ENCODE data around the gene SMC6. TPM values are rescaled to one million over a fixed set of nuclear protein-coding genes. Genes with fewer than 3 reads are reported as not detected.

The SMC6 gene
- total and polyA plus RNA-seq, 7 experiments from 2014 or later: 7.9 to 35.6 (median 12.4) TPM

DNA sequence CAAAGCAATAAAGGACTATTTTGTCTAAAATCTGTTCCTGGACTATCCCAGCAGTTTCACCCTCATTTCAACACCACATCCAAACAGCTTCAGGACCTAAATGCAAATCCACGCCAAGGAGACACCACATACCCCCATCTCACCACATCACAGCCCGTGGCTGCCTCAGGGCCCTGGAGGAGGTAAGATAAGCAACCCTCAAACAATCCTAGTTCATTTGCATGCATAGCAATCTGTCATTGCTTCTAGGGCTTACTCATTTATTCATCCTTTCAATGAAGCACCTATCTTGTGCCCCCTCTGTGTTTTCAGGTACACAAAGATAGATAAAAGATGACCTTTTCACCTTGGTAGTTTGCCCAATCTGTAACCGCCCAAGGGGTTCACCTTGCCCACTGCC lies 126.6 kb downstream of the SMC6 start:
- H3K4me1 Mint-ChIP-seq: peaks cover 0 to 2% (median 0%) of the 10 kb centered on the region in 7 donors
- no peaks in the 10 kb centered on the region for H3K27me3 ChIP-seq (ENCODE audit: control insufficient read depth in 2 of 2, insufficient read depth in 2 of 2, low read length in 2 of 2)
- H3K4me3 Mint-ChIP-seq: no peak overlapping the region
- no peaks in the 10 kb centered on the region for H3K36me3 Mint-ChIP-seq
- H3K27ac ChIP-seq (ENCODE audit: low read depth, low read length): no peak overlapping the region
- no peaks in the 10 kb centered on the region for H3K4me1 ChIP-seq (ENCODE audit: control insufficient read depth in 2 of 2, insufficient read depth in 2 of 2, low read length in 2 of 2)
- ChIA-PET POLR2A (no interaction called here), CTCF (no interaction called here)
- H3K4me3 ChIP-seq (ENCODE audit: low read length): no peak overlapping the region
- no peak for ATAC-seq
- no peak for DNase-seq
- peaks cover 0 to 12% (median 4%) of the 10 kb centered on the region in 5 donors for H3K27me3 Mint-ChIP-seq
- peaks cover 0 to 2% (median 0%) of the 10 kb centered on the region in 11 donors for H3K9me3 Mint-ChIP-seq
- H3K36me3 ChIP-seq (ENCODE audit: control insufficient read depth in 2 of 3, insufficient read depth in 3 of 3, low read length in 3 of 3): no peaks in the 10 kb centered on the region
- H3K27ac Mint-ChIP-seq: no peak overlapping the region
- intact Hi-C loops (cut with micrococcal nuclease): no loop called here
- no peaks in the 10 kb centered on the region for H3K9me3 ChIP-seq (ENCODE audit: control insufficient read depth in 2 of 3, low read length in 3 of 3)

DNA sequence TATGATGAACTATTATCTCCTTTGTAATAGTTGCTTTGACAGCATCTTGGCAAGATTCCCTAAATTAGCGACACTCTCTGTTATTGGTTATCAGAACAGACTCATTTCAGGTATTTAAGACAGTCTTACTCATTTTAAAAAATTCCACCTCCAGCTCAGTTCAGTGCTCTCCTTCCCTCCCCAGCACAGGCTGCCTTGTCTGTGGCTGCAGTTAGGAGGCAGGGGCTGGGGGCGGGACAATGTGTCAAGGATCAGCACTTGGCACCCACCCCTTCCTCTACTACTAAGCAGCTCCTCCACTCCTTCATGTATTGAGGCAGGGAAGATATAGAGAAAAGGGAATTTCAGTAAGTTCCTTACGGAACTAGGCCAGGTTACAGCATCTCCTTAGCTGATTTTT lies 128.2 kb downstream of the SMC6 start:
- ChIA-PET CTCF (no interaction called here), POLR2A (no interaction called here)
- H3K4me1 ChIP-seq (ENCODE audit: control insufficient read depth in 2 of 2, insufficient read depth in 2 of 2, low read length in 2 of 2): no peaks in the 10 kb centered on the region
- H3K27ac ChIP-seq (ENCODE audit: low read depth, low read length): no peak overlapping the region
- Mint-ChIP-seq H3K9me3 (peaks cover 0 to 2% (median 0%) of the 10 kb centered on the region in 11 donors), H3K4me1 (peaks cover 0 to 2% (median 0%) of the 10 kb centered on the region in 7 donors), H3K36me3 (no peaks in the 10 kb centered on the region), H3K27me3 (peaks cover 4 to 22% (median 15%) of the 10 kb centered on the region in 5 donors), H3K4me3 (no peak overlapping the region), H3K27ac (no peak overlapping the region)
- no peak for DNase-seq
- H3K4me3 ChIP-seq (ENCODE audit: low read length): no peak overlapping the region
- H3K9me3 ChIP-seq (ENCODE audit: control insufficient read depth in 2 of 3, low read length in 3 of 3): no peaks in the 10 kb centered on the region
- no peak for ATAC-seq
- no peaks in the 10 kb centered on the region for H3K36me3 ChIP-seq (ENCODE audit: control insufficient read depth in 2 of 3, insufficient read depth in 3 of 3, low read length in 3 of 3)
- no peaks in the 10 kb centered on the region for H3K27me3 ChIP-seq (ENCODE audit: control insufficient read depth in 2 of 2, insufficient read depth in 2 of 2, low read length in 2 of 2)
- intact Hi-C loops (cut with micrococcal nuclease): no loop called here

DNA sequence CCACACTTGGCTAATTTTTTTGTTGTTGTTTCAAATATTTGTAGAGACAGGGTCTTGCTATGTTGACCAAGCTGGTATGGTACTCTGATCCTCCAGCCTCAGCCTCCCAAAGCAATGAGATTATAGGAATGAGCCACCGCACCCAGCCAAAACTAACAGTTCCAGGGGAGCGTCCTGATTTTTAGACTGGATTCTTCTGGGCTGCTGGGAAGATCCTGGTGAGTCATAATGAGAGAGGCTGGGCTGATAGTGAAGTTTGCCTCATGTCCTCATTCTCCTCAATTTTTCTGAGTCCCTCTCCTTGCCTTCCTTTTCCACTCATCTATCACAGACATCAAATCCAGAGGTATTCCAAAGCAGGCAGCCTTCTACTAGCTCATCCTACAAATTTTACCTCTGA lies 131.8 kb downstream of the SMC6 start:
- Mint-ChIP-seq H3K9me3 (peaks cover 0 to 3% (median 0%) of the 10 kb centered on the region in 11 donors), H3K27ac (no peak overlapping the region), H3K4me3 (no peak overlapping the region), H3K27me3 (peaks cover 4 to 28% (median 15%) of the 10 kb centered on the region in 5 donors), H3K36me3 (no peaks in the 10 kb centered on the region), H3K4me1 (no peaks in the 10 kb centered on the region)
- Histone ChIP-seq H3K27me3 (ENCODE audit: control insufficient read depth in 2 of 2, insufficient read depth in 2 of 2, low read length in 2 of 2) (no peaks in the 10 kb centered on the region), H3K27ac (ENCODE audit: low read depth, low read length) (no peak overlapping the region), H3K36me3 (ENCODE audit: control insufficient read depth in 2 of 3, insufficient read depth in 3 of 3, low read length in 3 of 3) (no peaks in the 10 kb centered on the region), H3K4me1 (ENCODE audit: control insufficient read depth in 2 of 2, insufficient read depth in 2 of 2, low read length in 2 of 2) (no peaks in the 10 kb centered on the region), H3K9me3 (ENCODE audit: control insufficient read depth in 2 of 3, low read length in 3 of 3) (no peaks in the 10 kb centered on the region), H3K4me3 (ENCODE audit: low read length) (no peak overlapping the region)
- POLR2A ChIA-PET: no interaction called here
- ATAC-seq (no peak), DNase-seq (no peak)
- intact Hi-C loops (cut with micrococcal nuclease): no loop called here
- CTCF ChIA-PET: no interaction called here

DNA sequence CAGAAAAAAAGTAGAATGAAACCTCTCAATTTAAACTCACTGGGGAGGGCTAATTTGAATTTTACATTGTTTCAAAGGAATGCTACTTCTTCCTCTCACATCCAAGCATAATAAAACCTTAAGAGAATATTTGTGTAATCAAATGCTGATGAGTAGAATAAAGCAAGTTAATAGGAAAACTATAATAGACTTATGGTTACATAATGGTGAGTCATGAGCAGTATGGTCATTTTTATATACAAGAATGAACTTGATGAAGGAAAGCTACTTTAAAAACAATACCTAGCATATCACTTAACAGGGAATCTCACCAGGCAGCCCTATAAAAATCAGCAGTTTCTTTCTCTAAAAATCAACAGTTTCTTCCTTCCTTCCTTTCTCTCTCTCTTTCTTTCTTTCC lies 132.8 kb downstream of the SMC6 start:
- CTCF ChIA-PET: no interaction called here
- peaks cover 4 to 34% (median 15%) of the 10 kb centered on the region in 5 donors for H3K27me3 Mint-ChIP-seq

DNA sequence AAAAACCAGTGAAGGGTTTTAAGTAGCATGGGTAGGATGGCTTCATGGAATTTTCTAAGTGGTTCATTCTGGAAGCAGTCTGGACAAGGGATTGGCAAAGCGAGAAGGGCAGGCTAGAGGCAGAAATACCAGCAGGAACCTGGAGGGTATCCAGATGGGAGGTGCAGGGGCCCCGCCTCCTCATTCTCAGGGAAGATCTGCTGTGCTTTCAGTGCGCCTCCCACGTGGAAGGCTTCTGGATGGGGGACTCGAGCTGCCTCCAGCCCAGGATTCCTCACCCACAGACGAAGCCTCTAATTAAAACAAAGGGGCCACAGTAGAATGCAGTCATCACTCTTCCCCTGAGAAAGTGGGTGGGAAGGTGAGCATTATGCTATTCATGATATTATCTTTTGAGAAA lies 133.3 kb downstream of the SMC6 start:
- no peak overlapping the region for H3K27ac Mint-ChIP-seq
- ATAC-seq (no peak), DNase-seq (no peak)
- H3K4me3 ChIP-seq (ENCODE audit: low read length): no peak overlapping the region
- POLR2A ChIA-PET: no interaction called here
- H3K4me1 ChIP-seq (ENCODE audit: control insufficient read depth in 2 of 2, insufficient read depth in 2 of 2, low read length in 2 of 2): no peaks in the 10 kb centered on the region
- H3K27ac ChIP-seq (ENCODE audit: low read depth, low read length): no peak overlapping the region
- no peaks in the 10 kb centered on the region for H3K9me3 ChIP-seq (ENCODE audit: control insufficient read depth in 2 of 3, low read length in 3 of 3)
- H3K36me3 Mint-ChIP-seq: no peaks in the 10 kb centered on the region
- intact Hi-C loops (cut with micrococcal nuclease): no loop called here
- H3K4me1 Mint-ChIP-seq: no peaks in the 10 kb centered on the region
- CTCF ChIA-PET: no interaction called here
- H3K4me3 Mint-ChIP-seq: no peak overlapping the region
- peaks cover 0 to 3% (median 0%) of the 10 kb centered on the region in 11 donors for H3K9me3 Mint-ChIP-seq
- H3K27me3 ChIP-seq (ENCODE audit: control insufficient read depth in 2 of 2, insufficient read depth in 2 of 2, low read length in 2 of 2): no peaks in the 10 kb centered on the region
- H3K27me3 Mint-ChIP-seq: peaks cover 4 to 40% (median 15%) of the 10 kb centered on the region in 5 donors
- H3K36me3 ChIP-seq (ENCODE audit: control insufficient read depth in 2 of 3, insufficient read depth in 3 of 3, low read length in 3 of 3): no peaks in the 10 kb centered on the region

More for the DNA sequence above, 132.8 kb downstream of the SMC6 start:
- no peaks in the 10 kb centered on the region for H3K4me1 ChIP-seq (ENCODE audit: control insufficient read depth in 2 of 2, insufficient read depth in 2 of 2, low read length in 2 of 2)
- DNase-seq (no peak), ATAC-seq (no peak)
- H3K4me3 ChIP-seq (ENCODE audit: low read length): no peak overlapping the region
- no peak overlapping the region for H3K27ac ChIP-seq (ENCODE audit: low read depth, low read length)
- no peaks in the 10 kb centered on the region for H3K27me3 ChIP-seq (ENCODE audit: control insufficient read depth in 2 of 2, insufficient read depth in 2 of 2, low read length in 2 of 2)
- Mint-ChIP-seq H3K4me3 (no peak overlapping the region), H3K9me3 (peaks cover 0 to 3% (median 0%) of the 10 kb centered on the region in 11 donors), H3K27ac (no peak overlapping the region), H3K36me3 (no peaks in the 10 kb centered on the region), H3K4me1 (no peaks in the 10 kb centered on the region)
- intact Hi-C loops (cut with micrococcal nuclease): no loop called here
- POLR2A ChIA-PET: no interaction called here
- no peaks in the 10 kb centered on the region for H3K36me3 ChIP-seq (ENCODE audit: control insufficient read depth in 2 of 3, insufficient read depth in 3 of 3, low read length in 3 of 3)
- H3K9me3 ChIP-seq (ENCODE audit: control insufficient read depth in 2 of 3, low read length in 3 of 3): no peaks in the 10 kb centered on the region

DNA sequence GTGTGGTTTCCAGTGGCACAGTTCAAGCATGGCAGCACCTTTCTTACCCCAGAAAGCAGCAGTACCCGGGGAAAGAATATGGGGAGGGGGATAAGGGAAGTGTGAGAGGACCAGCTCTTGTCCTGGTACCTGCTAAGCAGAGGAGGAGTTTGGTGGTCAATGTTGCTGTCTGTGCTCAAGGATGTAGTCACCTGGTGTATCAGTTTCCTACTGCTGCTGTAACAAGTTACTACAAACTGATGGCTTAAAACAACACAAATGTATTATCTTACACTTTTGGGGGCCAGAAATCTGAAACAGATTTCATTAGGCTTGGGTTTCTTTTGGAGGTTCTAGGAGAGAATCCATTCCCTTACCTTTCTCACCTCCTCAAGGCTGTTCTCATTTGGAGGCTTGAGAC lies 135.7 kb downstream of the SMC6 start:
- Mint-ChIP-seq H3K4me3 (no peak overlapping the region), H3K27me3 (peaks cover 7 to 46% (median 25%) of the 10 kb centered on the region in 5 donors), H3K27ac (no peak overlapping the region), H3K9me3 (peaks cover 0 to 3% (median 0%) of the 10 kb centered on the region in 11 donors), H3K36me3 (no peaks in the 10 kb centered on the region), H3K4me1 (no peaks in the 10 kb centered on the region)
- H3K4me1 ChIP-seq (ENCODE audit: control insufficient read depth in 2 of 2, insufficient read depth in 2 of 2, low read length in 2 of 2): no peaks in the 10 kb centered on the region
- ATAC-seq (no peak), DNase-seq (no peak)
- H3K36me3 ChIP-seq (ENCODE audit: control insufficient read depth in 2 of 3, insufficient read depth in 3 of 3, low read length in 3 of 3): no peaks in the 10 kb centered on the region
- no peak overlapping the region for H3K27ac ChIP-seq (ENCODE audit: low read depth, low read length)
- ChIA-PET CTCF (no interaction called here), POLR2A (no interaction called here)
- H3K4me3 ChIP-seq (ENCODE audit: low read length): no peak overlapping the region
- H3K27me3 ChIP-seq (ENCODE audit: control insufficient read depth in 2 of 2, insufficient read depth in 2 of 2, low read length in 2 of 2): no peaks in the 10 kb centered on the region
- intact Hi-C loops (cut with micrococcal nuclease): no loop called here
- H3K9me3 ChIP-seq (ENCODE audit: control insufficient read depth in 2 of 3, low read length in 3 of 3): no peaks in the 10 kb centered on the region

DNA sequence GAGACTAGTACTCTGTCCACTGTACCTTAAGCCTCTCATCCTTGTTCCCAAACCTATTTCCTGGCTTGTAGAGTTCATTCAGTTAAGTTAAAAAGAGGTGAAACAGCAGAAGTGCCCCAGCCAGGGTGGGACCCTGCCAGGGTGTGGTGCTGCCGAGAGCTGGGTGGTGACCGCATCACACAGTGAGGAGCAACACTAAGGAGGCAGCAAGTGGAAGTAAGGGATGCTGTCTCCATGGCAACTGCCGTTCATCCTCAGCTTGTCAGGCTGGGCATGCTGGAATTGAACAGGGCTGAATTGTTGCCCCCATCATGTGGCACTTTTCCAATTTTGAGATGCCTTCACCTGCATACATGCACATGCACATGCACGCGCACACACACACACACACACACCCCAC lies 136.1 kb downstream of the SMC6 start:
- H3K4me3 Mint-ChIP-seq: no peak overlapping the region
- no peaks in the 10 kb centered on the region for H3K4me1 Mint-ChIP-seq
- H3K4me3 ChIP-seq (ENCODE audit: low read length): no peak overlapping the region
- DNase-seq: no peak
- ChIA-PET CTCF (no interaction called here), POLR2A (no interaction called here)
- no peak for ATAC-seq
- no peaks in the 10 kb centered on the region for H3K27me3 ChIP-seq (ENCODE audit: control insufficient read depth in 2 of 2, insufficient read depth in 2 of 2, low read length in 2 of 2)
- H3K36me3 Mint-ChIP-seq: no peaks in the 10 kb centered on the region
- H3K36me3 ChIP-seq (ENCODE audit: control insufficient read depth in 2 of 3, insufficient read depth in 3 of 3, low read length in 3 of 3): no peaks in the 10 kb centered on the region
- H3K27me3 Mint-ChIP-seq: peaks cover 7 to 41% (median 28%) of the 10 kb centered on the region in 5 donors
- peaks cover 0 to 3% (median 0%) of the 10 kb centered on the region in 11 donors for H3K9me3 Mint-ChIP-seq
- no peaks in the 10 kb centered on the region for H3K9me3 ChIP-seq (ENCODE audit: control insufficient read depth in 2 of 3, low read length in 3 of 3)
- intact Hi-C loops (cut with micrococcal nuclease): no loop called here
- H3K27ac Mint-ChIP-seq: no peak overlapping the region
- no peak overlapping the region for H3K27ac ChIP-seq (ENCODE audit: low read depth, low read length)
- no peaks in the 10 kb centered on the region for H3K4me1 ChIP-seq (ENCODE audit: control insufficient read depth in 2 of 2, insufficient read depth in 2 of 2, low read length in 2 of 2)
